ENCODE data around the gene PAK6. TPM values are rescaled to one million over a fixed set of nuclear protein-coding genes. Genes with fewer than 3 reads are reported as not detected.

Gene PAK6
- total and polyA plus RNA-seq, 9 of the 15 experiments (the other 6 are each of a cell fraction or from before 2014, with no cell fraction given): 0.03 to 0.74 (median 0.16) TPM; not detected in 2

DNA sequence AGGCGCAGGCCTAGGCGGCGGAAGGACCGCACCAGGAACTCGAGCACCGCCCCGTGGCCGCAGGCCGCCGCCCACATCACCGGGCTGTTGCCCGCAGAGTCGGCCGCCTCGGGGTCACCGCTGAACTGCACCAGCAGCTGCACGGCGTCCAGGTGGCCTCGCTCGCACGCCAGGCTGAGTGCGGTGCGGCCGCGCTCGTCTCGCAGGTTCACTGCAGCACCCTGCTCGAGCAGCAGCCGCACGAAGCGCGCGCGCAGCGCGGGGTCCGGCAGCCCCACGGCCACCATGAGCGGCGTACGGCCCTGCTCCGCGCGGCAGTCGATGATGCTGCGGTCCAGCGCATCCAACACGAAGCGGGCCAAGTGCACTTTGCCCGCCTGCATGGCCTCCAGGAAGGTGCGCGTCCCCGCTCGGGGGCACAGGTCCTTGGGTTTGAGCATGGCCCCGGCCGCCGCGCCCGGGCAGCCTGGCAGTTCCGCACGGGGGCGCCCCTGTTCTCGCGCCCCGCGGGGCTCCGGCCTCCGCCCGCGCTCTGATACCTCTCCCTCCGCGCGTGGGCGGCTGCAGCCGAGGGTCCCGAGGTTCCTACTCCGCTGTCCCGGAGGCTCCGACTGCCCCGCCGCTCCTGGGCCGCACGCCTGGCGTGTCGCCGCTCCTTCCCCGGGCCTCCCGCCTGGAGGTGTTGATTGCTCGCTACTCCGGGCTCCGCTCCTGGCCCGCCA lies 43.4 kb downstream of the PAK6 start (continued):
- TF ChIP-seq ZNF644 (tag; IDR thresholded peaks at IDR 0.05; ENCODE audit: low read depth) (no peak), PHF21A (IDR thresholded peaks at IDR 0.05; ENCODE audit: borderline replicate concordance, low read depth) (no peak), SRF (CRISPR knock-in tag; IDR thresholded peaks at IDR 0.05) (no peak), YY1 (IDR thresholded peaks at IDR 0.05; ENCODE audit: borderline replicate concordance in 1 of 3, control insufficient read depth in 1 of 3, extremely low read depth in 1 of 3, insufficient read depth in 3 of 3, insufficient read length in 1 of 3, insufficient replicate concordance in 2 of 3, low read depth in 1 of 3, low read length in 2 of 3) (peak in 1 of 3 experiments; percentile 47), PTRF (tag; IDR thresholded peaks at IDR 0.05) (no peak), MED1 (CRISPR knock-in tag; IDR thresholded peaks at IDR 0.05; ENCODE audit: borderline replicate concordance) (no peak; the same call in 1 of the 2 replicates), SRSF1 (IDR thresholded peaks at IDR 0.05; ENCODE audit: low read depth, low read length) (no peak), GABPB2 (CRISPR knock-in tag; conservative IDR thresholded peaks at IDR 0.05) (no peak), RFX7 (CRISPR knock-in tag; IDR thresholded peaks at IDR 0.05) (no peak)
- TF ChIP-seq, protein P1, sequence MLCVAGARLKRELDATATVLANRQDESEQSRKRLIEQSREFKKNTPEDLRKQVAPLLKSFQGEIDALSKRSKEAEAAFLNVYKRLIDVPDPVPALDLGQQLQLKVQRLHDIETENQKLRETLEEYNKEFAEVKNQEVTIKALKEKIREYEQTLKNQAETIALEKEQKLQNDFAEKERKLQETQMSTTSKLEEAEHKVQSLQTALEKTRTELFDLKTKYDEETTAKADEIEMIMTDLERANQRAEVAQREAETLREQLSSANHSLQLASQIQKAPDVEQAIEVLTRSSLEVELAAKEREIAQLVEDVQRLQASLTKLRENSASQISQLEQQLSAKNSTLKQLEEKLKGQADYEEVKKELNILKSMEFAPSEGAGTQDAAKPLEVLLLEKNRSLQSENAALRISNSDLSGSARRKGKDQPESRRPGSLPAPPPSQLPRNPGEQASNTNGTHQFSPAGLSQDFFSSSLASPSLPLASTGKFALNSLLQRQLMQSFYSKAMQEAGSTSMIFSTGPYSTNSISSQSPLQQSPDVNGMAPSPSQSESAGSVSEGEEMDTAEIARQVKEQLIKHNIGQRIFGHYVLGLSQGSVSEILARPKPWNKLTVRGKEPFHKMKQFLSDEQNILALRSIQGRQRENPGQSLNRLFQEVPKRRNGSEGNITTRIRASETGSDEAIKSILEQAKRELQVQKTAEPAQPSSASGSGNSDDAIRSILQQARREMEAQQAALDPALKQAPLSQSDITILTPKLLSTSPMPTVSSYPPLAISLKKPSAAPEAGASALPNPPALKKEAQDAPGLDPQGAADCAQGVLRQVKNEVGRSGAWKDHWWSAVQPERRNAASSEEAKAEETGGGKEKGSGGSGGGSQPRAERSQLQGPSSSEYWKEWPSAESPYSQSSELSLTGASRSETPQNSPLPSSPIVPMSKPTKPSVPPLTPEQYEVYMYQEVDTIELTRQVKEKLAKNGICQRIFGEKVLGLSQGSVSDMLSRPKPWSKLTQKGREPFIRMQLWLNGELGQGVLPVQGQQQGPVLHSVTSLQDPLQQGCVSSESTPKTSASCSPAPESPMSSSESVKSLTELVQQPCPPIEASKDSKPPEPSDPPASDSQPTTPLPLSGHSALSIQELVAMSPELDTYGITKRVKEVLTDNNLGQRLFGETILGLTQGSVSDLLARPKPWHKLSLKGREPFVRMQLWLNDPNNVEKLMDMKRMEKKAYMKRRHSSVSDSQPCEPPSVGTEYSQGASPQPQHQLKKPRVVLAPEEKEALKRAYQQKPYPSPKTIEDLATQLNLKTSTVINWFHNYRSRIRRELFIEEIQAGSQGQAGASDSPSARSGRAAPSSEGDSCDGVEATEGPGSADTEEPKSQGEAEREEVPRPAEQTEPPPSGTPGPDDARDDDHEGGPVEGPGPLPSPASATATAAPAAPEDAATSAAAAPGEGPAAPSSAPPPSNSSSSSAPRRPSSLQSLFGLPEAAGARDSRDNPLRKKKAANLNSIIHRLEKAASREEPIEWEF (CRISPR knock-in tag; IDR thresholded peaks at IDR 0.05): no peak
- TF ChIP-seq, protein P2, sequence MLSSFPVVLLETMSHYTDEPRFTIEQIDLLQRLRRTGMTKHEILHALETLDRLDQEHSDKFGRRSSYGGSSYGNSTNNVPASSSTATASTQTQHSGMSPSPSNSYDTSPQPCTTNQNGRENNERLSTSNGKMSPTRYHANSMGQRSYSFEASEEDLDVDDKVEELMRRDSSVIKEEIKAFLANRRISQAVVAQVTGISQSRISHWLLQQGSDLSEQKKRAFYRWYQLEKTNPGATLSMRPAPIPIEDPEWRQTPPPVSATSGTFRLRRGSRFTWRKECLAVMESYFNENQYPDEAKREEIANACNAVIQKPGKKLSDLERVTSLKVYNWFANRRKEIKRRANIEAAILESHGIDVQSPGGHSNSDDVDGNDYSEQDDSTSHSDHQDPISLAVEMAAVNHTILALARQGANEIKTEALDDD (IDR thresholded peaks at IDR 0.05): no peak
- TF ChIP-seq, protein P3, sequence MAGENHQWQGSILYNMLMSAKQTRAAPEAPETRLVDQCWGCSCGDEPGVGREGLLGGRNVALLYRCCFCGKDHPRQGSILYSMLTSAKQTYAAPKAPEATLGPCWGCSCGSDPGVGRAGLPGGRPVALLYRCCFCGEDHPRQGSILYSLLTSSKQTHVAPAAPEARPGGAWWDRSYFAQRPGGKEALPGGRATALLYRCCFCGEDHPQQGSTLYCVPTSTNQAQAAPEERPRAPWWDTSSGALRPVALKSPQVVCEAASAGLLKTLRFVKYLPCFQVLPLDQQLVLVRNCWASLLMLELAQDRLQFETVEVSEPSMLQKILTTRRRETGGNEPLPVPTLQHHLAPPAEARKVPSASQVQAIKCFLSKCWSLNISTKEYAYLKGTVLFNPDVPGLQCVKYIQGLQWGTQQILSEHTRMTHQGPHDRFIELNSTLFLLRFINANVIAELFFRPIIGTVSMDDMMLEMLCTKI (IDR thresholded peaks at IDR 0.05; ENCODE audit: partially characterized antibody): no peak
- TF ChIP-seq, protein P4, sequence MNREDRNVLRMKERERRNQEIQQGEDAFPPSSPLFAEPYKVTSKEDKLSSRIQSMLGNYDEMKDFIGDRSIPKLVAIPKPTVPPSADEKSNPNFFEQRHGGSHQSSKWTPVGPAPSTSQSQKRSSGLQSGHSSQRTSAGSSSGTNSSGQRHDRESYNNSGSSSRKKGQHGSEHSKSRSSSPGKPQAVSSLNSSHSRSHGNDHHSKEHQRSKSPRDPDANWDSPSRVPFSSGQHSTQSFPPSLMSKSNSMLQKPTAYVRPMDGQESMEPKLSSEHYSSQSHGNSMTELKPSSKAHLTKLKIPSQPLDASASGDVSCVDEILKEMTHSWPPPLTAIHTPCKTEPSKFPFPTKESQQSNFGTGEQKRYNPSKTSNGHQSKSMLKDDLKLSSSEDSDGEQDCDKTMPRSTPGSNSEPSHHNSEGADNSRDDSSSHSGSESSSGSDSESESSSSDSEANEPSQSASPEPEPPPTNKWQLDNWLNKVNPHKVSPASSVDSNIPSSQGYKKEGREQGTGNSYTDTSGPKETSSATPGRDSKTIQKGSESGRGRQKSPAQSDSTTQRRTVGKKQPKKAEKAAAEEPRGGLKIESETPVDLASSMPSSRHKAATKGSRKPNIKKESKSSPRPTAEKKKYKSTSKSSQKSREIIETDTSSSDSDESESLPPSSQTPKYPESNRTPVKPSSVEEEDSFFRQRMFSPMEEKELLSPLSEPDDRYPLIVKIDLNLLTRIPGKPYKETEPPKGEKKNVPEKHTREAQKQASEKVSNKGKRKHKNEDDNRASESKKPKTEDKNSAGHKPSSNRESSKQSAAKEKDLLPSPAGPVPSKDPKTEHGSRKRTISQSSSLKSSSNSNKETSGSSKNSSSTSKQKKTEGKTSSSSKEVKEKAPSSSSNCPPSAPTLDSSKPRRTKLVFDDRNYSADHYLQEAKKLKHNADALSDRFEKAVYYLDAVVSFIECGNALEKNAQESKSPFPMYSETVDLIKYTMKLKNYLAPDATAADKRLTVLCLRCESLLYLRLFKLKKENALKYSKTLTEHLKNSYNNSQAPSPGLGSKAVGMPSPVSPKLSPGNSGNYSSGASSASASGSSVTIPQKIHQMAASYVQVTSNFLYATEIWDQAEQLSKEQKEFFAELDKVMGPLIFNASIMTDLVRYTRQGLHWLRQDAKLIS (CRISPR knock-in tag; IDR thresholded peaks at IDR 0.05): 0 out of 2 replicates have a peak, but pooled peaks have one; percentile 46

All from K562 (cell line).